Omental fat pad (tissue), 4 donors: ENCODE data around the gene DOK7. TPM values are rescaled to one million over a fixed set of nuclear protein-coding genes. Genes with fewer than 3 reads are reported as not detected.
"Not testable (repeated sequence)": the region's sequence is repeated elsewhere in the genome, so short reads cannot be mapped to it uniquely, and the experiment has no call there.

ENCODE experiments used
- ATAC-seq: fragments of 150-250 bp; one replicate; pipeline ENCODE4 v1.9.1; 2016; ENCODE audit warnings: mild to moderate bottlenecking, moderate library complexity; ENCODE audit not compliant: low FRiP score
- DNase-seq: peaks from one replicate; pipeline ENCODE4 v3.0.0-alpha.2; 2019; ENCODE audit warnings: low spot score
- CTCF ChIP-seq, 3 donors: fragments of 450-650 bp; IDR thresholded peaks; one replicate each; pipeline ENCODE4 v1.5.1; 2016 to 2017; ENCODE audit warnings: antibody characterized with exemption in 3 of 3, mild to moderate bottlenecking in 3 of 3, moderate library complexity in 2 of 3
- total RNA-seq, 4 donors: library from RNA; depleted of rRNA; stranded (reverse); fragments of >200 nt; gene quantifications; one replicate each; pipeline ENCODE4 v1.1.0, GENCODE V29; 2016

The DOK7 gene
- total RNA-seq, 4 donors from 2014 or later = not detected

GRCh38 chr4:3447431-3448395, 15.4 kb upstream of the DOK7 start:
- ATAC-seq (no peak), DNase-seq (no peak)
- no peak for TF ChIP-seq CTCF (IDR thresholded peaks at IDR 0.05)

DNA sequence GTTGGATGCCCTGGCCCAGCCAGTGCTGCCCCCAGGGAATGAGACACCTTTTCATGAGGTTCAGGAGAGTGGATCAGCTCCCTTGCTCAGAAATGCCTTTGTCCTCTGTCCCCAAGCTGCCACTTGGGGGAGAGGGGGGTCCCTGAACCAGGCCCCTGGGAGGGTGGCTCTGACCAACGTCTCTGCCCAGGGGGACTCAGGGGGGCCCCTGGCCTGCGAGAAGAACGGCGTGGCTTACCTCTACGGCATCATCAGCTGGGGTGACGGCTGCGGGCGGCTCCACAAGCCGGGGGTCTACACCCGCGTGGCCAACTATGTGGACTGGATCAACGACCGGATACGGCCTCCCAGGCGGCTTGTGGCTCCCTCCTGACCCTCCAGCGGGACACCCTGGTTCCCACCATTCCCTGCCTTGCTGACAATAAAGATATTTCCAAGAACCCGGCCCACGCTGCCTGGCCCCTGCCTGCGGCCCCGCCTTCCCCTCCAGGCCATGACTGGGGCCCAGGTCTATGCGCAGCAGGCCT, 14.0 kb upstream of the DOK7 start:
- no peak for TF ChIP-seq CTCF (IDR thresholded peaks at IDR 0.05)
- ATAC-seq (no peak), DNase-seq (no peak)

- DNase-seq (no peak), ATAC-seq (no peak)
- no peak for TF ChIP-seq CTCF (IDR thresholded peaks at IDR 0.05)
Observed at GRCh38 chr4:3449574-3450534, 13.3 kb upstream of the DOK7 start.

DNA sequence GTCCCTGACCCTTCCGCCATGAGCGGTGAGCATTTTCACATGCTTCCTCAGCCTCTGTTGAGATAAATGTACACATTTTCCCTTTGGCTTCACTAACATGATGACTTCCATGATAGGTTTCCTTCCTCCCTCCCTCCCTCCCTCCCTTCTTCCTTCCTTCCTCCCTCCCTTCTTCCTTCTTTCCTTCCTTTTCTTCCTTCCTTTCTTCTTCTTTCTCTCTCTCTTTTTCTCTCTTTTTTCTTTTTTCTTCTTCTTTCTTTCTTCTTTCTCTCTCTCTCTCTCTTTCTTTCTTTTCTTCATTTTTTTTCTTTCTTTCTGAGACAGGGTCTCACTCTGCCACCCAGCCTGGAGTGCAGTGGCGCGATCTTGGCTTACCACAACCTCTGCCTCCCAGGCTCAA, 12.5 kb upstream of the DOK7 start:
- TF ChIP-seq CTCF (IDR thresholded peaks at IDR 0.05) = no peak
- ATAC-seq (no peak), DNase-seq (no peak)

DNA sequence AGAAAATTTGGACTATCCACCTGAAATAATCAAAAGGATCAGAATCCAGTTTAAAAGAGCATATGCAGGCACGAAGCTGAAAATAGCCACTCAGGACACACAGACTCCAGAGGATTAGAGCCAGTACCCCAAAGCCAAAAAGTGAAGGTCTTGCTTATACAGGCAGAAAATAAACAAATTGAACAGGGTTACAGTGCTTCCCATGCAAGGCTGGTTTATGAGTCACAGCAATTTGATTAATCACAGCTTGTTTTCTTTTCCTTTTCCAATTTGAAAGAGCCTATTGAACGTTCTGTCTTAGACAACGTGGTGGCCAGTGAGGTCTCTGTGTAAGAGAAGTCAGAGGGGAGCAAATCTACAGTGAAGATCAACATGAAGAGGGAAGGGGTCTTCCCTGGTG, 11.2 kb upstream of the DOK7 start:
- ATAC-seq (no peak), DNase-seq (no peak)
- TF ChIP-seq CTCF (IDR thresholded peaks at IDR 0.05) = no peak

DNA sequence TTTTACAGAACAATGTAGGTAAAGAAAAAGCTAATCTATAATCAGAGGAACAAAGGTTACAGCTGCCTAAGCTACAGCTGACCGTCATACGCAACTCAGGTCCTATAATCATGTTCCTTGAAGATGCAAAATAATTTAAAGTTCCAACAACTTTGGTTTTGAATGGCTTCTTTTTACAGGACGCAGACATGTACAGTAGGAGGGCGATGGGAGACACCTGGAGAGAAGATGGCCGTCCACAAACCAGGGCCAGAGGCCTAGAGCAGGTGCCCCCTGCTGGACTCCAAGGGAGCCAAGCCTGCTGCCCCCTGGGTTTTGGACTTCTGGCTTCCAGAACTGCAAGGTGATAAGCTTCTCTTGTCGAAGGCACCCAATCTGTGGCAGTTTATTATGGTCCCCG, 10.7 kb upstream of the DOK7 start:
- ATAC-seq = no peak
- DNase-seq = no peak
- no peak for TF ChIP-seq CTCF (IDR thresholded peaks at IDR 0.05)

DNA sequence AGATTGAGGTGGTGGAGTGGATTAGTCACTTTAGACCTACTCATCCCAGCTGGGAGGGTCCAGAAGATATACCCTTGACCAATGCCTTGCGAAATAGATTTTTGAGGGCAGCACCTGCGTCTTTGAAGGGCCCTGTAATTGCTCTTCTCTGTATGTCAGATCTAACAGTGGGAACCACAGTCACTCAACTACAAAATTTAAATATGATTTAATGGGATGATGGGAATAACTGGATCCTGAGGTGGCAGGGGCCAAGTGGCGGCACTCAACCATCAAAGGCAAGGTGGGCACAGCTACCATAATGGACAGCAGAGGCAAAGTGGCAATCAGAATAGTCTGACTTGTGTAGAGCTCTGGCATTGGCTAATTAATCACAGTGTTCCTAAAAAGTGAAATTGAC, 7.5 kb upstream of the DOK7 start:
- ATAC-seq = not testable (repeated sequence)

More for the DNA sequence above, 7.5 kb upstream of the DOK7 start:
- not testable (repeated sequence) for DNase-seq
